Fibroblast of skin of left quadriceps (primary cell): Measurements from ENCODE around the gene C1QBP.
"Not testable (repeated sequence)": the region's sequence is repeated elsewhere in the genome, so short reads cannot be mapped to it uniquely, and the experiment has no call there.

Experiments used
- DNase-seq, 2 experiments: peaks; one replicate each; pipeline ENCODE4 v3.0.0-alpha.2; 2013; ENCODE audit warnings: low read depth in 2 of 2

The C1QBP gene, protein sequence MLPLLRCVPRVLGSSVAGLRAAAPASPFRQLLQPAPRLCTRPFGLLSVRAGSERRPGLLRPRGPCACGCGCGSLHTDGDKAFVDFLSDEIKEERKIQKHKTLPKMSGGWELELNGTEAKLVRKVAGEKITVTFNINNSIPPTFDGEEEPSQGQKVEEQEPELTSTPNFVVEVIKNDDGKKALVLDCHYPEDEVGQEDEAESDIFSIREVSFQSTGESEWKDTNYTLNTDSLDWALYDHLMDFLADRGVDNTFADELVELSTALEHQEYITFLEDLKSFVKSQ

DNA sequence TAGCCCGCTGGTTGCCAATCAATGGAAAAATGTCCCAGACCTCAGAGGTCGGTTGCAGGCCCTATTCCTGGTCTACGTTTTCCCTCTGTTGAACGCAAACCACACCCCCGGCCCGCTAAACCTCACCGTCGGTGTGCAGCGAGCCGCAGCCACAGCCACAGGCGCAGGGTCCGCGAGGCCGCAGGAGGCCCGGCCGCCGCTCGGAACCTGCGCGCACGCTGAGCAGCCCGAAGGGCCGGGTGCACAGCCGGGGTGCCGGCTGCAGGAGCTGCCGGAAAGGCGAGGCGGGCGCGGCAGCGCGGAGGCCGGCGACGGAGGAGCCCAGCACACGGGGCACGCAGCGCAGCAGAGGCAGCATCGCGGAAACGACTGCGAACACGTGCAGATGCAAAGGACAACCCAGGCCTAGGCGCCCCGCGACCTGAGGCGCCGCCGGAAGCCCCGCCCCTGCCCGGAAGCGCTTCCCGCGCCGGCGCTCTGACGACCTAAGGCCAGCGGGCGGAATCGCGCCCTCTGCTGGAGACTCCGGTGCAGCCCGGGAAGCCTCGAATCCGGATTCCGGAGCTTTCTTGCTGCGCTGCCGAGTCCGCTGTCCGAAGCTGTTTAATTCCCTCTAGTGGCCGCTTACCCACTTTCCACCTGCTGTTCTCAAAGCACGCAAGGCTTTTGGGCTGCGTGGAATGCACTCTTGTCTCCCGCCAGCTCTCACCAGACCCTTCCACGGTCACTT lies at the start of gene C1QBP:
Gene C1QBP, minus strand, starts transcription at position 440 of the 730 bp plus-strand sequence. Its CDS starts 82 bp downstream, at position 358.
- peak; percentile 68 to 74 for DNase-seq

DNA sequence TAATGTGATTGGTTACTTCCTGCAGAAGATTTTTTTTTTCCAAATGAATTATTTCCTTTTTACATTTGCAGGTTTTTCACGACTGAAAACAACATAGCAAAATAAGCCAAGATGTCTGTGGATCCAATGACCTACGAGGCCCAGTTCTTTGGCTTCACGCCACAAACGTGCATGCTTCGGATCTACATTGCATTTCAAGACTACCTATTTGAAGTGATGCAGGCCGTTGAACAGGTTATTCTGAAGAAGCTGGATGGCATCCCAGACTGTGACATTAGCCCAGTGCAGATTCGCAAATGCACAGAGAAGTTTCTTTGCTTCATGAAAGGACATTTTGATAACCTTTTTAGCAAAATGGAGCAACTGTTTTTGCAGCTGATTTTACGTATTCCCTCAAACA lies 49.8 kb upstream of the C1QBP start:
- DNase-seq, result no peak

DNA sequence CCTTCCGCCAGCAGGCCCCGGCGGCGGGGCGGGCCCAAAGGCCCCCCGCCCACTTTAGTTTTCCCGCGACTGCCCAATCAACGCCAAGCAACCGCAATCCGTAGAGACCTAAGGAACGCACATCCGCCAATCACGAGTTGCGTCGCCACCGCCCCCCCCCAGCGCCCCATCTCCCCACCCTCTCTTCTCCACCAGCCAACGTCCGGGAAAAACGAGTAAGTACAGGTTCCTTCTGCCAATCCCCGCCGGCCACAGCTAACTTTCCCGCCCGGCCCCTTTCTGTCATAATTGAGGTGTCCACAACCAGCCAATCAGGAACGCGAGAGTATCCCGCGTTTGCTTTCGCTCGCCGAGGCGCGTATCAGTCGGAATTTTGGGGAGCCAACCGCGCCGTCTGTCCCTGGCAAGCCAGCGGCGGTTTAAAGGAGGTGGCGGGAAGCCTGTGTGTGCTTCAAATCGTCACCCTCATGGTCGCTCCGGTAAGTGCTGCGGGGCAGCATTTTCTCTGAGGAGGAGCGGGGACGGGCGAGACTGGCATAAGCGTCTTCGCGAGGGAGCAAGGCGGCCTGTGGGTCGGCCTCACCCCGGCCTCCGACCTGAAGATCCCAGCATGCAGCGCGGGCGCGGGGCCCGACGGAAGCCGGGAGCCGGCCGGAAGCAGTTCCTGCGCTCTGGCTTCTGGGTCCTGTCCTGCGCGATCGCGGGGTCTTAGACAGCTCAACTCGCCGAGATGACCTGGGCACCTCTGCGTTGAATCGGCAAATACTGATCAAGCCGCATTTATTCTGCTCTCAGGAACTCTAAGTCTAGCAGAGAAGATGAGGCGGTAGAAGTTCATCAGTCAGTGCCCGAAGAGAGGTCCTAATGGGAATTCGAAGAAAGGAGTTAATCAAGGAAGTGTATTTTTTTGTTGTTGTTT lies 47.5 kb upstream of the C1QBP start, which contains the start of gene MIS12:
Gene MIS12, plus strand, starts transcription at position 361 of the 919 bp plus-strand sequence. CDS start 2,297 bp downstream, outside the sequence.
- peak; percentile 99 for DNase-seq

DNA sequence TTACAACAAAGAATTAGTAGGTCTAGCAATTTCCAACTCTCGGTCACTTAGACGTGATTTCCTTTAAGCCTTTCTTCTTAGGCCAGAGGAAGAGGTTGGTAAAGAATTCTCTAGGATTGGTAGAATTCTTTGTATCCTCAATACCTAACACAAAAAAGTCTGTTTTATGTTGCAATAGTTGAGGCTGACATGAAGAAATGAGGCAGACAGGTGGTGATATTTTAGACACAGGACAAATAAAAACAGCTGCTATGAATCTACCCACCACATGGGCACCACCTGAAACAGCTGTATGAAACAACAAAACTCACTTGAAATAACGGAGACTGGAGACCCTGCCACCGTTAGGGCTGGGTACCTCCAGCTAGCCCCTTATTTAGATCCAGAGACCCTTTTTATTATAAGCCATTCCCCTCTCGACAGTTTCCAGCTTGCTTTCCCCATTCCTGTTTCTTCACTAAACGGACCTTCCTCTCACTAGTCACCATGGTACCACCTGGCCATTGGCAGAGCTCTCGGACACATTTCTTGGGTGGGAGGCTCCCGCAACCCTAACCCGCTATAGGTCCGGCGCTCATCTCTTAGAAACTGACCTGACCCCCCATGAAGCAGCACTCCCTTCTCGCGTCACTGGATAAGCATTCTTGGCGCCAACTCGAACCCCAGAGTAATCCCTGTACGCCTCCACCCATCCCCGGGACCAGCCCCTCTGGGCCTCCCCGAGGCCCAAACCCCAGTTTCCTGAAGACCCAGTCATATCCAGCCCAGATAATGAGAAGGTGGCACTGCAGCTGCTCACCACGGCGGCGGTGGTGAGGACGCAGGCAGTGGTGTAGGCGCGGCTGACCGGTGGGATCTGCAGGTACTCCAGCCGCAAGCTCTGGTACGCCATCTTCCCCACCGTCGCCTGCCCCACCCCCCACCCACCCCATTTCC lies 46.6 kb upstream of the C1QBP start, which contains the start of gene DERL2:
Gene DERL2, minus strand, starts transcription at position 909 of the 936 bp plus-strand sequence. Its CDS starts 17 bp downstream, at position 892.
- DNase-seq, result no peak

DNA sequence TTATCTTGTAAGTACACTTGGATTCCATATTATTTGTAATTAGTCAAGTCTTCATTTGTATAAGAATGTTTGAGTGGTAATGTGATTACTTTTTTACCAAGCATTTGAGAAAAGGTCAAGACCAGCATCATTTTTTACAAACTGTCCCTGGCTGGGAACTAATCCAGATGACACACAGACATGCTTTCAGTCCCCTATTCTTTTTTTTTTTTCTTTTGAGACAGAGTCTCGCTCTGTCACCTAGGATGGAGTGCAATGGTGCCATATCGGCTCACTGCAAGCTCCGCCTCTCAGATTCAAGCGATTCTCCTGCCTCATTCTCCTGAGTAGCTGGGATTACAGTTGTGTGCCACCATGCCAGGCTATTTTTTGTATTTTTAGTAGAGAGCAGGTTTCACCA lies 42.5 kb upstream of the C1QBP start:
- DNase-seq, result no peak

DNA sequence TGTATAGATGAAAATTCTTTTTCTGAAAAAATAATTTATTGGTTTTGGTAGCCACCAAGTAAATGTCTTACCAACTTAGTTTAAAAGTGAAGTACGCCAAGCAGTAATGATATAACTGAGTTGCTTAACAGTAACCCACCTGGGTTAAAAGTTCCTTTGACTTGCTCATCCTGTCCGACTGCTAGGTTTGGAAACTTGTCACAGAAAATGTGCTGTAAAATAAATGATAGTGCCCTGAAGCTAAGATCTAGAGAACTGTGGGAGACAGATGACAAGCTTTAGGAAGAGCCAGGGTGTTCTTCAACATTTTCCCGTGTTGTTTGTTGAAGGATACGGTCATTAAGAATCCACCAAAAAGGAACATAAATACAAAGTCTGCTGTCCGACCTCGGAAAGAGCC lies 42.0 kb upstream of the C1QBP start:
- no peak for DNase-seq

DNA sequence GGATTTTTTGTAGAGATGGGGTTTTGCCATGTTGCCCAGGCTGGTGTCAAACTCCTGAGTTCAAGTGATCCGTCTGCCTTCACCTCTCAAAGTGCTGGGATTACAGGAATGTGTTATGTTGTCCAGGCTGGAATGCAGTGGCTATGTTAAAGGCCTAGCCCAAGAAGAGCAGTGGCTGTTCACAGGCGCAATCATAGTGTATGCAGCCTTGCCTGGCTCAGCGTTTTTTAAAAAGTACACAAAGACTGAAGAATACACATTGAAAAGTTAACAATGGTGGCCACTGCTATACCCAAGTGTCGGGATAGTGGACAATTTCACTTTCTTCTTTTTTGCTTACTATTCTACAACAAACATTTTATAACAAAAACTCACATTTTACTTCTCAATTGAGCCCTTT lies 40.0 kb upstream of the C1QBP start:
- DNase-seq, result no peak

DNA sequence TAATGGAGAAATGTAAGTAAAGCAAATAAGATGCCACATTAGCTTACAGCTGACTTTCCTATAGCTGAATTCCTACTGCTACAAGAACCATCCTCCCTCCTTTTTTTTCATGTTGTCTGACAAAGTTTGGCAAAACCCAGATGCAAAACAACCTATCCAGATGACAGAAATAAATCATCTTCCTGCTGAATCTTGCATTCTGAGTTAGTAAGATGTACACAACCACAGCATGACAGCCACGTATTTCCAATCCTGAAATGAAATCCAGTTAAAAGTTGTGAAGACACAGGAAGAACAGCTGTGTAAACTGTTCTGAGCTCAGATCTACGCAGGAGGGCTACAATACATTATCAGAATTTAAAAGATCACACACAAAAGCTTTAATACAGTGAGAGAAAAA lies 35.0 kb upstream of the C1QBP start:
- no peak for DNase-seq

DNA sequence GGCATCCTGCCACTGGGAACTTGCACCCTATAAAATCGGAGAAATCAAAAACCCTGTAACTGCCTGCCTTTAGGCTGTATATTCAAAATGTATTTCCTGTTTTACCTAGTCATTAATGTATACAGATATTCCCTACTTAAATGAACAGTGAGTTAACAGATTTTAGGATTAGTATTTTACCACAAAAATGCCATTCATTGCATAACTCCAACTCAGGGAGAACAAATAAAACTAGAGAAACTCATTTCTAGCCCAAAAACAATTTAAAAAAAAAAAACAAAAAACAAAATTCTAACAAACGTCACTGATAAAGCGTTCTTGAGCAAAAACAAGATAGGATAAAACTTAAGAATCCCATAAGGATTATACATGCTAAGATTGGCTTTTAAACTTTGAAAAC lies 33.6 kb upstream of the C1QBP start:
- DNase-seq, result no peak

DNA sequence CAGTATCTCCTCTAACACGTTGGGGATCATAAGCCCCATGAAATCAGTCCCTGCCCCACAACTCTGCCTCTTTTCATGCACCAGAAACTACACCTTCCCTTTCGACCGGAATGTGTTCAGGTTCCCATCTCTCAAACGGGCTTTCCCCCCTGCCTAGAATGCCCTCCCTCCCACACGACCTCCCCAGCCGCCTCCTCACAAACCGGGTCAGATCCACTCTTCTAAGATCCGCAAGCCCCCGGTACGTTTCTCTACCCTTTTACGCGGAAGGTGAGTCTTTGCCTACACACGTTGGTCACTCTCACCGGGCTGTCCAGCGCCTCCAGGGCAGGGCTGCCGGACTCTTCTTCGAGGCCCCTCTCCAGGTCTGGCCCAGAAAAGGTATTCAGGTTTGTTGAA lies 29.1 kb upstream of the C1QBP start:
- no peak for DNase-seq

DNA sequence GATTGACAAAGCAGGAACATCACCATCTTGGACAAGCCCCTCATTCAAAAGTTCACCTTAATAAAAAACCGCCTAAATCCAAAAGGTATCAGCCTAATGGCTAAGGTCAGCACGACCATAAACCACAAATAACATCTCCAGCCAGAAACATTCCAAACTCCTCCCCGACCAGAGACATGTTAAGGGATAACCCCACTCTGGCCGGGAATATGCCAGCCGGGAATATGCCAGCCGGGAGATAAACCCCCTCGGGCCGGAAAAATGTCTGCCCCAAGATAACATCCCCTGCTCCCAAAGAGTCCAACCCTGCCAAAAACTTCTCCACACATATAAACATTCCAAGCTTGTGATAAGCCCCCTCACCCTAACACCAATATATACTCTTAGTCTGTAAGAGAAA lies 28.5 kb upstream of the C1QBP start:
- DNase-seq, result no peak

DNA sequence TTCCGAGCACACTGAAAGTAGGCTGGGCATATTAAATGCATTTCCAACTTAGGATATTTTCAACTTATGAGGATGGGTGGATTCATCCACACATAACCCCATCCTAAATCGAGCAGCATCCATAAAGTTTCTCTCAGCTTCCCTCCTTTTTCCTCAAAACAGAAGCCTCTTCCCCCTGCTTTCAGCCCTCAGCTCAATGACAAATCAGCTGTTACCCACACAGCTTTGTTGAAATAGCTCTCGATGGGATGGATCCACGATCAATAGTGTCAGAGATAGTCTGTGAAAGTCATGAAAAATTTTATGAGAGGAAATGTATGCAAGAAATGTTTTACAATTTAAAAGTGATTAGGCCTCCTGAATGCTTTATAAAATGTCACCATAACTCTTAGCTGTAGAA lies 27.3 kb upstream of the C1QBP start:
- DNase-seq, result no peak

DNA sequence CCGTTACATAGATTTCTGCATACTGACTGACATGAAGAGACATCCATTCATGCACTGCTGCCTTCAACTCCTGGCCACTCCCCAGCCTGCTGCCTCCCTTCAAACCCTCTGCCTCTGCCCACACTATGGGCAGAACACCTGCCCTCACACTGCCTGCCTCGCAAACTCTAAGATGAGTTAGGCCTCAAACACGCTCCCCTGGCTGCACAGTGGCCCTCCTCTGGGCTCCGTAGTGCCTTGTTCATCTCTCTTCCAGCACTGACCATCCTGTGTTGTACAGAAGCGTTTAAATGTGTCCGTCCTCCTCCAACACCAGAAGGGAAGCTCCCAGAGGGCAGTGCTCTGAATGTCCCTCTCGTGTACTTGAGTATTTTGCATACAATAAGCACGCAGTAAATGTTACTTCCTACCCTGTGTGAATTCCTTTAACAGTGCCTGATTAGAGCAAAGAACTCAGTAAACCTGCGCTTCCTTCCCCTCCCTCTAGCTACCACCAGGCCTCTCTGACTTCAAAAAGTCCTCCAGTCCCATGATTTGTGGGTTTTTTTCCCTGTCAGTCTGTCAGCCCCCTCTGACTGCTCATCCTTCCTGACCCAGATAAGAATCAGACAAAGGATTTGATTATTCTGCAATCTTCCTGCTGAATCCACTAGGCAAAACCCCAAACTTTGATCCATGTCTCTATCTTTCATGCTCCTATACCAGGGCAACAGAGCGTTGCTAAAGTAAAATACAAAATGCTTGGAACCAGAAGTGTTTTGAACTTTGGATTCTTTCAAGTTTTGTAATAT lies 26.0 kb upstream of the C1QBP start:
- DNase-seq, result no peak

DNA sequence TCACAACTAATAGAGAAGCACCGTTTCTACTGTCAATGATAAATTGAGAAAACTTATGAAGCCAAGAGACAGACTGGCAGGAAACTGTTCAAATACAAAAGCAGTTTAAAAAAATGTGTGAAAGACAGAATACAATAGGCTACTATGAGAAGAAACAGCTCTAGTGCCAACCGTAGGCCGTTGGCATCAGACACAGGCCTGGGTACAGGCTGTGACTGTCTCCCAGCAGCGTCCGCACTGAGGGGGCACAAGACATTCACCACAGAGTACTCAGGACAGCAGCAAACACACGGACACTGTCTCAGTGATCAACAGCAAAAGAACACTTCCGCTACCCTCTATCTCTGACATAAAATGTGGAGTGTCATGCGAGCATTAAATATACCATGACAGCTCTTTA lies 7.8 kb upstream of the C1QBP start:
- DNase-seq, result no peak

DNA sequence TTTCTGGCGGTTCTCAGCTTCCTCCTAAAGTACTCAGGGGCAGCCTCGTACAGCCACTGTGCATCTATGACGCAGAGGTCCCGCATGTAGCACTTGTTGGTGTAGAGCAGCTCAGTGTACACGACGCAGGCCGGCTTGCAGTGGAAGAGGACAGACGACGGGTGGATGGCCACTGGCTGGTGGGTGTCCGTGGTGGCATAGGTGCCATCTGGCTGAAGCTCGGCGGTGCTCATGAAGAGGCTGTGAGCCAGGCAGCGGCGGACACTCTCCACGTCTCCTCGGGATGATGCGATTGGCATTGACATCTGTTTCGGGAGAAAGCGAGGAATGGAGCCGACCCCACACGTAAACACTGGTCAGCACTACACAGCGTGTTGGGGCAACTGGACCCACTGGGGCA lies 5.3 kb upstream of the C1QBP start:
- DNase-seq, result no peak

DNA sequence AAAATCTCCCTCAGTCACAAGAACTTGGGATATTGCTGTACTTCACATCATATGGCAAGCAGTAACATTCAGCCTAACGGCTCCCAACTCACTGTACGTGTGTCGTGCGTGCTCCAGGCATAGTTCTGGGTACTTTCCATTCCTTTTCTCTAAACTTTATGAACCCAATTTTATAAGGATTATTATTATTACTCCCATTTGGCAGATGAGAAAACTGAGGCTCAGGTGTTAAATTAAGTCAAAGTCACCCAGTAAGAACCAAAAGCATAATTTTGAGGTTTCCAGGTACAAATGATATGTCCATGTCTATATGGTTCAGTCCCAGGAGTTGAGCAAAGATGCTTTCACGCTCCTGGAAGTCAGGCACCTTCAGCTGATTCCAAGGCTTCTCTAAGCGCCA lies 4.8 kb upstream of the C1QBP start:
- no peak for DNase-seq

DNA sequence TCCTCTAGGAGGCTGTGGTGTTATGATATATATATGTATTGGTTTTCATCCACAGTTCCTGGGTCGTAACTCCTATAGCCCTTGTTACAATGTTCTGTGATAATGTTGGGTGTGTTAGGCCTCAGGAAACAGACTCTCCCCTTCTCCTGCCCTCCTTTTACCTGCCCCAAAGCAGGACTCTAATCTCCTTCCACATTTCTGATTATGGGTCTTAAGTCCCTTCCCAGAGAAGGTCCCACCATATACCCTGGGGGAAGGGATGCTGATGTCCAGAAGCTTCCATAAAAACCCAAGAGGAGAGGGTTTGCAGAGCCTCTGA lies 450 bp upstream of the C1QBP start:
- no peak for DNase-seq

DNA sequence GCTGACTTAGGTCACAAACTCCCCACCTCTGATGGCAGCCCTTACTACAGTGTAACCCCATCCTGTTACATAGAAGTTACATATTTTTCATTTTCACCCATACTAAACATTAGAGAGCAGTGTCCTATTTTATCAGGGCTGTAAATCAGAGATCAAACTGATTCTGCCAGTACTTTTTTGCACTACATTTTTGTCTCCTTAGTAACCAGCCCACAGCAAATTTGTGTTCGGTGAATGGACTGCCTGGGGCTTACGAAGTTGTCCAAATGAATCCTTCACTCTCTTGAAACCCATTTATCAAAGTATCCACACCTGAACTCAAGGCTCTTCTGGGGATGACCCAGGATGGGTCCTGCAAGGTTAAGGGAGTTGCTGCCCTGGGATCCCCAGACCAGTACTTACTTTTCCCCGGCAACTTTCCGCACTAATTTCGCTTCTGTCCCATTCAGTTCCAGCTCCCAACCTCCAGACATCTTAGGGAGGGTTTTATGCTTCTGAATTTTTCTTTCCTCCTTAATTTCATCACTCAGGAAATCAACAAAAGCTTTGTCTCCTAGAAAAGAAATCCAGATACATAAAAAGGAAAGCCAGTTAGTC lies 1.1 kb downstream of the C1QBP start:
- DNase-seq, result no peak

DNA sequence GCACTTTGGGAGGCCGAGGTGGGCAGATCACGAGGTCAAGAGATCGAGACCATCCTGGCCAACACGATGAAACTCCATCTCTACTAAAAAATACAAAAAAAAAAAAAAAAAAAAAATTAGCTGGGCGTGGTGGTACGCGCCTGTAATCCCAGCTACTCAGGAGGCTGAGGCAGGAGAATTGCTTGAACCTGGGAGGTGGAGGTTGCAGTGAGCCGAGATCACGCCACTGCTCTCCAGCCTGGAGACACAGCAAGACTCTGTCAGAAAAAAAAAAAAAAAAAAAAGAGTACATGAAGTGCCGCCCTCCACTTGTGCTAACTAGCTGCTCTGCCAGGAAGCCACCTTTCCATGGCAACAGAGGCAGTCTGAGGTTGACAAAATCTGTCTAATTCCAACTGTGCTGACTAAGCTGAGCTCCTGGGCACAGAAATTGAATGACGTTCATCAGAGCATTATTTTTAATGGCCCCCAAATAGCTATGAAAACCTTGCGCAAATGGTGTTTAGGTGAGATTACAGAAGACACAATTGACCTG lies 3.1 kb downstream of the C1QBP start:
- DNase-seq, result not testable (repeated sequence)

DNA sequence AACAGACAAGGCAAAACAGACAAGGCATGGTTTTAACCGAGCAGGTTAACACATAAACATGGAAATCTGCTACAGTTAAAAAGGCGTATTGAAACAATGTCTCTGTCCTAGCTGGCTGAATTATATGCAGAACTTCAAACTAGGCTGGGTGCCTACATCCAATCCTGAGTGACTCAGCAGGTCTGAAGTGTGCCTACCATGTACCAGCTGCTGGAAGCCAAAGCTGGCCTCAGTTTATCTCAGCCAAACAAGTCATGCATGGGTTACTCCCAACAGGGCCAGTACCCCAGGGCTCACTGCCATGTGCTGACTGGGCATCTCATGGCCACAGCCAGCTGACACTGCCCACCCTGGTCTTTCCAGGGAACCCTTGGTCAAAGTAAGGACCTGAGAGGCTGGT lies 4.0 kb downstream of the C1QBP start:
- no peak for DNase-seq
